Activated B cell treated with CpG ODN at 0.5 μM for 24 hours (primary cell): ENCODE results near the gene THAP7. TPM values are rescaled to one million over a fixed set of nuclear protein-coding genes. Genes with fewer than 3 reads are reported as not detected.

Experiments used
- ATAC-seq: fragments of 200-7000 bp; cut with Tn5 transposase; one replicate; pipeline ENCODE4 v1.10.0; 2021; ENCODE audit warnings: low read depth, mild to moderate bottlenecking, moderate library complexity
- CTCF ChIA-PET: fragments of 350-600 bp; sonication (Branson Sonifier 250); formaldehyde crosslinking; loops from one replicate; lab custom pipeline; 2021; ENCODE audit warnings: antibody characterized with exemption; lab: Charles Lee
- POLR2A ChIA-PET: fragments of 350-600 bp; sonication (Branson Sonifier 250); formaldehyde crosslinking; loops from one replicate; lab custom pipeline; 2021; ENCODE audit warnings: antibody characterized with exemption; lab: Charles Lee
- DNase-seq: peaks from one replicate; pipeline ENCODE4 v3.0.0; 2022
- H3K27ac Mint-ChIP-seq: one replicate; pipeline ENCODE4 v1.8.0; 2020; ENCODE audit warnings: mixed read lengths
- H3K27me3 Mint-ChIP-seq: one replicate; pipeline ENCODE4 v1.8.0; 2021; ENCODE audit warnings: mixed read lengths
- H3K36me3 Mint-ChIP-seq: one replicate; pipeline ENCODE4 v1.8.0; 2021; ENCODE audit warnings: low read depth, mixed read lengths
- H3K4me1 Mint-ChIP-seq: one replicate; pipeline ENCODE4 v1.8.0; 2021; ENCODE audit warnings: mixed read lengths
- H3K4me3 Mint-ChIP-seq: one replicate; pipeline ENCODE4 v1.8.0; 2020; ENCODE audit warnings: mild to moderate bottlenecking, mixed read lengths
- H3K9me3 Mint-ChIP-seq: one replicate; pipeline ENCODE4 v1.8.0; 2020; ENCODE audit warnings: mixed read lengths
- CTCF ChIP-seq: fragments of 200-600 bp; IDR thresholded peaks from one replicate; pipeline ENCODE4 v1.8.0; 2022; ENCODE audit warnings: antibody characterized with exemption, mild to moderate bottlenecking
- intact Hi-C: fragments of 100-400 bp; cut with micrococcal nuclease; formaldehyde crosslinking; loops from one replicate; pipeline ENCODE4 v1.15.1; 2024
- total RNA-seq: library from RNA; stranded (reverse); gene quantifications from 2 replicates; pipeline ENCODE4 v1.2.3, GENCODE V29; 2022

Gene THAP7
- total RNA-seq, 1 donor from 2014 or later = 27.1 TPM

DNA sequence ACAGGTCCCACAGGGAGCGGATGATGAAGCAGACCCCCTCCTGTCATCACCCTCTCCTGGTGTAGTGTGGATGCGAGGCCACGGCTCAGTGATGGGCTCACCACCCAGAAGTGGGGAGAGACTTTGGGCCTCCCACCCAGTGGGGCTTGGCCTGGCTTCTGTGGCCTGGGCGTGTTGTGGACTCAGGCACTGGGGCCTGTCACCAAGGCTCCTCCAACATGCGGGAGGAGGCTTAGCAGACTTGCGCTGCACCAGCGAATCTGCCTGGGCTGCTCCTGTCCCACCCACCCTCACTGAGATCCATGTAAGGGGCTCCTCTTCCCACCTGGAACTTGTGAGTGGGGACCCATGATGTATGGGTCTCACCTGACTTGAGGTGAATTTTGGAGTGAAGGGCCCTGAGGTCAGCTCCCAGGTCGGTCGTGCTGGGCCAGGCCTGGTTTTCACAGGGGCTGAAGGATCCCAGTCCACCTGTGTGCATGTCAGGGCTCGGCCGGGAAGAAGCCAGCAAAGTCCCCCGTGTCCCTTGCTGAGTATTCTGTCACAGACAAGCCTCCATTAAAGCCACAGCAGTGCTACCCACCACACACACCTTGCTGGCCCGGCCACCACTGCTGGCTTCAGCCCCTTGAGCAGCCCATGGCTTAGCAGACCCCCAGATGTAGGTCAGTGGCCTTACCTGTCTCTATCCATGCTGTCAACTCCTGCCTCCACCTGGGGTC lies 4.2 kb downstream of the THAP7 start:
- no peaks in the 10 kb centered on the region for H3K27me3 Mint-ChIP-seq

DNA sequence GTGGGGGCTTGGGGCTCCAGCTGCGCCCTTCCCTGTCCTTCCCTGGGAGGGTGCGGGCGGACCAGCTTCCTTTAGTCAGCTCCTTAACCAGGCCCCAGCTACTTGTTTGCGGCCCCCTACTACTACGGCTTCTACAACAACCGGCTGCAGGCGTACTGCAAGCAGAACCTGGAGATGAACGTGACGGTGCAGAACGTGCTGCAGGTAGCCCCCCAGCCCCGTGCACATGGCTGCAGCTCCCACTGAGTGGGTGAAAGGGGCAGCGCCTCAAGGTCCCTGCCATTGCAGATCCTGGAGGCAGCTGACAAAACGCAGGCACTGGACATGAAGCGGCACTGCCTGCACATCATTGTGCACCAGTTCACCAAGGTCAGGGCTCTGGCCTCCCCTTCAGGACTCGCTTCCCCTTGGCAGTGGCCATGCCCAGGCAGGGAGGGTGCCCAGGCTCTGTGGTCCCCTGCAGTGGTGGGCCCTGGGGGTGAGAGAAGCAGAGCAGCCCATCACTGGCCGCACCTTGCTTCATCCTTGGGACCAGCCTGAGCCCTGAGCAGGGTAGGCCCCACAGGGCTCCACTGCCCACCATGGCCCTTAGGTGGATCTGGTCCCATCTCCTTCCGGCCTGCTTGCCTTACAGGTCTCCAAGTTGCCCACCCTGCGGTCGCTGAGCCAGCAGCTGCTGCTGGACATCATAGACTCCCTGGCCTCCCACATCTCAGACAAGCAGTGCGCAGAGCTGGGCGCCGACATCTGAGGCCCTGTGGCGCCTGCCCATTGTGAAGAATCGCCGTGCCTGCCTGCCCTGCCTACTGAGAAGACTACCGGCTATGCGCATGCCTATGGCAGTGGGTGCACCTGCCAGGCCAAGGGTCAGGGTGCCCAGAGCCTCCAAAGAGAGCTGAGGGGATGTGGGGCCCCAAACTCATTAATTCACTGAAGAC lies 5.1 kb downstream of the THAP7 start:
- Mint-ChIP-seq H3K27ac (no peak overlapping the region), H3K4me1 (peaks cover 18% of the 10 kb centered on the region), H3K36me3 (peaks cover 57% of the 10 kb centered on the region), H3K27me3 (no peaks in the 10 kb centered on the region), H3K9me3 (no peaks in the 10 kb centered on the region), H3K4me3 (no peak overlapping the region)
- DNase-seq (no peak), ATAC-seq (no peak)
- POLR2A ChIA-PET = no interaction called here
- intact Hi-C loops = no loop called here
- no peak for TF ChIP-seq CTCF
- CTCF ChIA-PET = no interaction called here

More for the DNA sequence above, 4.2 kb downstream of the THAP7 start:
- ChIA-PET POLR2A (interaction anchor here (0.6 kb wide), 1 partner anchor 79 kb away, joined by 3 read pairs; no protein-coding TSS in a partner anchor), CTCF (no interaction called here)
- Mint-ChIP-seq H3K4me3 (no peak overlapping the region), H3K27ac (no peak overlapping the region), H3K36me3 (peaks cover 52% of the 10 kb centered on the region), H3K4me1 (peaks cover 20% of the 10 kb centered on the region), H3K9me3 (no peaks in the 10 kb centered on the region)
- intact Hi-C loops = no loop called here
- no peak for TF ChIP-seq CTCF
- no peak for DNase-seq
- ATAC-seq = no peak

DNA sequence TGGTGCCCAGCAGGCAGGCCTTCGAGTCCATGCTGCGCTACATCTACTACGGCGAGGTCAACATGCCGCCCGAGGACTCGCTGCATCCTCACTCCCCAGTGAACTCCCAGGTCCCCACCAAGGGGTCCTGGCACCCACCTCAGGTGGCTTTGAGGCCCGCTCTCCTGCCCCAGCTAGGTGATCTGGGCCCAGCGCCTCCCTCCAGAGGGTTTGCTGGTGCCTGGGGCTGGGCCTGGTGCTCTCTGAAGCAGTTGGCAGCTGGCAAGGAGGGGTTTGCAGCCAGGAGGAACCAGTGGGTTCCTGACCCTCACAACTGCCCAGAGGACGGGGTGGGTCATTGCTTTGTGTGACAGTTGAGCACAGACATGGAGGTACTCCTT lies 5.9 kb downstream of the THAP7 start:
- POLR2A ChIA-PET = no interaction called here
- CTCF ChIA-PET = no interaction called here
- Mint-ChIP-seq H3K27ac (no peak overlapping the region), H3K4me3 (no peak overlapping the region), H3K27me3 (no peaks in the 10 kb centered on the region), H3K36me3 (peaks cover 58% of the 10 kb centered on the region), H3K4me1 (peaks cover 12% of the 10 kb centered on the region), H3K9me3 (no peaks in the 10 kb centered on the region)
- no peak for TF ChIP-seq CTCF
- no peak for DNase-seq
- intact Hi-C loops = no loop called here
- no peak for ATAC-seq

- POLR2A ChIA-PET = no interaction called here
- CTCF ChIA-PET = no interaction called here
- Mint-ChIP-seq H3K4me1 (peaks cover 6% of the 10 kb centered on the region), H3K27ac (no peak overlapping the region), H3K9me3 (no peaks in the 10 kb centered on the region), H3K4me3 (no peak overlapping the region), H3K27me3 (no peaks in the 10 kb centered on the region), H3K36me3 (peaks cover 62% of the 10 kb centered on the region)
- no peak for ATAC-seq
- intact Hi-C loops = no loop called here
- TF ChIP-seq CTCF = no peak
- DNase-seq = no peak
These were observed 6.4 kb downstream of the THAP7 start for GRCh38 chr22:20995329-20996030.

- intact Hi-C loops = no loop called here
- Mint-ChIP-seq H3K36me3 (peaks cover 61% of the 10 kb centered on the region), H3K4me3 (no peak overlapping the region), H3K4me1 (peaks cover under 1% of the 10 kb centered on the region), H3K27me3 (no peaks in the 10 kb centered on the region), H3K9me3 (no peaks in the 10 kb centered on the region), H3K27ac (no peak overlapping the region)
- ChIA-PET POLR2A (no interaction called here), CTCF (no interaction called here)
- no peak for ATAC-seq
- DNase-seq = no peak
- no peak for TF ChIP-seq CTCF
These were observed 7.0 kb downstream of the THAP7 start for GRCh38 chr22:20994902-20995241.
